D341Med (cell line): ENCODE results near the gene ZNF638.
"Not testable (repeated sequence)": the region's sequence is repeated elsewhere in the genome, so short reads cannot be mapped to it uniquely, and the experiment has no call there.

Experiments used
- DNase-seq: peaks from one replicate; pipeline ENCODE4 v3.0.0; 2012; ENCODE audit warnings: low spot score

ZNF638 gene

GRCh38 chr2:71331581-71332434, at the start of gene ZNF638:
ZNF638 (plus strand) TSS chr2:71331782; CDS start chr2:71348955, 17,173 bp downstream.
- DNase-seq, result peak; percentile 96

GRCh38 chr2:71281950-71282349, 49.6 kb upstream of the ZNF638 start:
- DNase-seq, result no peak

- no peak for DNase-seq
Measured at GRCh38 chr2:71282493-71282892, 49.1 kb upstream of the ZNF638 start.

- no peak for DNase-seq
Measured at GRCh38 chr2:71283131-71283530, 48.5 kb upstream of the ZNF638 start.

GRCh38 chr2:71285706-71286105, 45.9 kb upstream of the ZNF638 start:
- DNase-seq, result no peak

GRCh38 chr2:71291398-71291797, 40.2 kb upstream of the ZNF638 start:
- DNase-seq, result no peak

GRCh38 chr2:71292159-71292558, 39.4 kb upstream of the ZNF638 start:
- DNase-seq, result no peak

GRCh38 chr2:71298914-71299313, 32.7 kb upstream of the ZNF638 start:
- no peak for DNase-seq

- peak; percentile 40 for DNase-seq
Measured at GRCh38 chr2:71299507-71299906, 32.1 kb upstream of the ZNF638 start.

- no peak for DNase-seq
Measured at GRCh38 chr2:71303849-71304248, 27.7 kb upstream of the ZNF638 start.

GRCh38 chr2:71306762-71307161, 24.8 kb upstream of the ZNF638 start:
- DNase-seq, result no peak

GRCh38 chr2:71313016-71313766, 18.4 kb upstream of the ZNF638 start:
- DNase-seq, result no peak

GRCh38 chr2:71317060-71317459, 14.5 kb upstream of the ZNF638 start:
- DNase-seq, result no peak

- not testable (repeated sequence) for DNase-seq
Measured at GRCh38 chr2:71317900-71318299, 13.7 kb upstream of the ZNF638 start.

GRCh38 chr2:71323386-71323785, 8.2 kb upstream of the ZNF638 start:
- no peak for DNase-seq

GRCh38 chr2:71326968-71327367, 4.6 kb upstream of the ZNF638 start:
- no peak for DNase-seq

GRCh38 chr2:71327916-71328315, 3.7 kb upstream of the ZNF638 start:
- no peak for DNase-seq

GRCh38 chr2:71330155-71330554, 1.4 kb upstream of the ZNF638 start:
- no peak for DNase-seq

- DNase-seq, result no peak
Measured at GRCh38 chr2:71330585-71331330, 824 bp upstream of the ZNF638 start.

GRCh38 chr2:71331331-71331580, 326 bp upstream of the ZNF638 start:
- not testable (repeated sequence) for DNase-seq

- DNase-seq, result no peak
Measured at GRCh38 chr2:71332435-71332796, 834 bp downstream of the ZNF638 start.

- no peak for DNase-seq
Measured at GRCh38 chr2:71333619-71334018, 2.0 kb downstream of the ZNF638 start.

- no peak for DNase-seq
Measured at GRCh38 chr2:71336384-71336783, 4.8 kb downstream of the ZNF638 start.
